HG02798 (cell line): ENCODE measurements around the gene GAD2.
"Not testable (repeated sequence)": the region's sequence is repeated elsewhere in the genome, so short reads cannot be mapped to it uniquely, and the experiment has no call there.

Source experiments
- ATAC-seq: cut with Tn5 transposase; IDR thresholded peaks from one replicate; pipeline ENCODE4 v1.9.1; 2021; ENCODE audit warnings: mild to moderate bottlenecking; ENCODE audit not compliant: unreplicated experiment, poor library complexity

The GAD2 gene

DNA sequence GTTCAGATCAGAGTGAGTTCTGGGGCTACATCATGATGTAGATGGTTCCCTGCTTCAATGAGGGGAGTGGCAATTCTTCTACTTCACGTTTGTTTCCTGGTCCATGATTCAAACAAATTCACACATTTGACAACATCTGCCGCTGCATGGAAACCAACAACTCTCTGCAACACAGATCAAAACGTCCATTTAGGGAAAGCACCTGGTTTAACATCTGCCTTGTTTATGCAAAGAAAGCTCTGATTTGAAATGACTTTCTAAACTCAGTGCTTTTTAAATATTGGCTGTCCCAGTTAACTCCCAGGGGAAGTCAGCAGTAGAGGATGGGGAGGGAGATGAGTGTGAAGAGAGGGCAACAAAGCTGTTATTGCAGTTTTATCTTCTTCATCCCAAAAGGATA lies 93.8 kb downstream of the GAD2 start:
- peak; percentile 73 for ATAC-seq

- no peak for ATAC-seq
These were observed 94.9 kb downstream of the GAD2 start for GRCh38 chr10:26311383-26311940.

DNA sequence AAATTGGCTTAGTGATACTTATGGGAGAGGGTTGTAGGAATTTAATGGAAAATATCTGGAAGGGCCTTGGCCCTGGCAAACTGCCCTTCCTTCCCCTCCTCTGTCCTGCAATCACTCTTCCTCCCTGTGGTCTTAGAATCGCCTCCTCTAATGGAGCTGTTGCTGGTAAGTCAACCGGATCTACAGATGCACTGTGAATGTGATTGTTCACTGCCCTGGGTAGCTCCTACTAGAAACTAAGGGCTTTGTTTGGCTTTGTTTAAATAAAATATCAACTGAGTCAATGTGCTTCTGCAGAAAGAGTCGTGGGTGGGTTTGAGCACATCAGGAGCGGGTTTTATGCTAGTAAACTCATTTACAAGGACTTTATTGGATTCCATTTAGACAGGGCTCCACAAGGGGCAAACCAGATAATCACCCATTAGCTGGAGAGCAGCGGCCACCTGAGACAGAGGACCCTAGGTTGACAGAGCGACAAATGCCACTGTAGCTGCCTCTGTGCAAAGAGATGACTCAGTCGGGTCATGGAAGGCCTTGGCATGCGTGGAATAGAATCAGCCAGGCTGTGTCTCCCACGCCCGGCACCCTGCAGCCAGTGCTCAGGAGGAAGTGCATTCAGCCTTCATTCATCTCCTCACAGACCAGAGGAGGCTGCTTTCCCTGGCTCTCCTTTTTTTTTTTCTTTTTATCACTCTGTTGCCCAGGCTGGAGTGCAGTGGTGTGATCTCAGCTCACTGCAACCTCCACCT lies 97.9 kb downstream of the GAD2 start:
- no peak for ATAC-seq

DNA sequence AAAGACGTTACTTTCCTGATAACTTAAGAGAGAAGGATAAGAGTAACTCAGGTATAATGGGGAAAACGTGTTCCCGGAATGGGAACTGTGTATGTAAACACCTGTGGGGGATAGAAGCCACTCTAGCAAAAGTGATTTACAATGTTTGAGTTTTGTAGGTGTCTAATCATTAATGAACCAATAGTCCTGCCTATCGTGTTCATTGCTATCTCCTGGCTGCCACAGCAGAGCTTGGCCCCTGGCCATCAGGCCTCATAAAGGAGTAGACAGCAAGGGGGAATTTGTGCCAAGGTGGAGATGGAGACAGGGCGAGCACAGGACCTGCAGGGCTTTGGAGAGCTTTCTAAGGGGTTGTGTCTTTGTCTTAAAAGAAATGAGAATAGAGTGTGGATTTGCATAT lies 102.1 kb downstream of the GAD2 start:
- ATAC-seq, result no peak

DNA sequence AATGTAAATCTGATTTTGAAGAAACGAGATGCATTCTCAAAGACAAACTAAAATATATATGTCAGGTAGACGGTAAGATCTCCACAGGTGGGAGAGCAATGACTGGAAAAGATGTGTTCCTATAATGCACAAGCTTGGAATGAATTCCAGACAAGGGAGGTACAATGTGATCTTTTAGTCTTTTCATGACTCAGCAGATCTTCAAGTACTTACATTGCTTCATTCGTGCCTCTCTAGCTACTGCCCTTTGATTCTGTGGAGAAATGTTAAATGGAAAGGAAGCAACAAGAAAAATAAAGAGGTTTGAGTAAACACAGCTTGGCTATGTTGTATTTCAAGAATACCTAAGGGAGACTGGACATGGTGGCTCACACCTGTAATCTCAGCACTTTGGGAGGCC lies 106.6 kb downstream of the GAD2 start:
- no peak for ATAC-seq

DNA sequence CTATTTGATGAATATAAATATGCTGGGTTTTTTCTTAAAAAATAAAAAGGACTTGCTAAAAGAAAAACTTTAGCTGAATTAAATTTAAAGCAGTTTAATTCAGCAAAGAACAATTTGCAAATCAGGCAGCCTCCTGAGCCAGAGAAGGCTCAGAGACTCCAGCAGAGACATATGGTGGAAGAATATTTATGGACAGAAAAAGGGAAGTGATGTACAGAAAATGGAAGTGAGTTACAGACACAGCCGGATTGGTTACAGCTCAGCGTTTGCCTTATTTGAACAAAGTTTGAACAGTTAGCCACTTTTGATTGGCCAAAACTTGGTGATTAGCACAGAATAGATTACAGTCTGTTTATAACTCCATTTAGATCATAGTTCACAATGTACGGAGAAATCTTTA lies 110.3 kb downstream of the GAD2 start:
- no peak for ATAC-seq

DNA sequence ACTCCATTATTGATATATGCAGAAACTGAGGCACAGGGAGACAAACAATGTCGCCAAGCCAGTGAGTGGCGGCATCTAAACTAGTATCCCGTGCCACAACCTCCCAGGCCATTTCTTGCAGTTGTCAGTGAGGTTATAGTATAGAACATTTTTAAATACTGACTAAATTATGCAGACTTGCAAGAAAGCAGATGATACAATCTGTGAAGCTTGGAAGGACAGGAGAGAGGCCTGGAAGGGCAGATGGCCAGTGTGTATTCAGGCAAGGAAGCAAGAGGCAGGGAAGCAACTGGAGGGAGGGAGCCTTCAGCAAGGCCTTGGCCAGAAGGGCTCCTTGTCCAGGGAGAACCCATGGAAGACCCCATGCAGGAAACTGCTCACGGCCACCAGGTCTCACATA lies 111.2 kb downstream of the GAD2 start:
- no peak for ATAC-seq

- ATAC-seq, result no peak
These were observed 114.8 kb downstream of the GAD2 start for GRCh38 chr10:26331371-26331770.

- ATAC-seq, result no peak
These were observed 117.8 kb downstream of the GAD2 start for GRCh38 chr10:26334232-26334931.

GRCh38 chr10:26334932-26335573 lies 118.5 kb downstream of the GAD2 start:
- peak; percentile 91 for ATAC-seq

DNA sequence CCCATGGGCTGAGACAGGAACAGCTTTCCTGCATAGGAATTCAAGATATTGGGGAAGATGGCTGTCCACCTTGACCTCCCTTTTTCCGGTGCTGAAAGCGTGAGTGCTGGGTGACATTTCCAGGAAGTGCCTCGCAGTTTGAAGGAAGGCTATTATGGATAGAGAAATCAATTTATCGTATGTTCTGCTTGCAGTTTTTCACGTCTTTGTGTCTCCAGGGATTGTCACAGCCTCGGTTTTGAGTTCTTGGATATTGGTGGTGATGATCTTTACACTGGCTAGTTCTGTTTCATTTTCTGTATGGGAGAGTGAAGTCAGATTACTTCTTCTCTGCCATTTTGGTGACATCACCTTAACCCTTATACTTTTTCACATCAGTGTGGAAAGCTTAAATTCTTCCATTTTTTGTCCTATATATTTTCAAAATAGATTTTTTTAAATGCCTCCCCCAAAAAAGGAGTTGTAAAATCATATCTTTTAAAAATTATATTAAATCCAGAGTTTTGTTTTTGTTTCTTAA lies 119.1 kb downstream of the GAD2 start:
- peak; percentile 54 for ATAC-seq

DNA sequence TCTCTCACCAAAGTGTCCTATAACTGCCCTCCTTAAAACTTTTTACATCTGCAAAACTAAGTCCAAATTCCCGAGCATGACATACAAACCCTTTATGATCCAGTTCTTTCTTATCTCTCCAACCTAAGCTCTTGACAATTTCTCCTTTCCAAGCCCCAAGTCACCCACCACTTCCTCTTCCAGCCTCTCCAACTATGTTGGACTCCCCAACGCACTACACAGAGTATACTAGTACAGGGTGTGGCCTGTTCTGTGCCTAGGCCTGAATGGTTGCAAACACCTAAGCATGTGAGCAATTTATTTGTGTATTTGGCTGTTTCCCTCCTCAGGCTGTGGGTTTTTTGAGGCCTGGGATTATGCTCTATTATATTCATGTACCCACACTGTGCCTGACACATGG lies 120.4 kb downstream of the GAD2 start:
- no peak for ATAC-seq

DNA sequence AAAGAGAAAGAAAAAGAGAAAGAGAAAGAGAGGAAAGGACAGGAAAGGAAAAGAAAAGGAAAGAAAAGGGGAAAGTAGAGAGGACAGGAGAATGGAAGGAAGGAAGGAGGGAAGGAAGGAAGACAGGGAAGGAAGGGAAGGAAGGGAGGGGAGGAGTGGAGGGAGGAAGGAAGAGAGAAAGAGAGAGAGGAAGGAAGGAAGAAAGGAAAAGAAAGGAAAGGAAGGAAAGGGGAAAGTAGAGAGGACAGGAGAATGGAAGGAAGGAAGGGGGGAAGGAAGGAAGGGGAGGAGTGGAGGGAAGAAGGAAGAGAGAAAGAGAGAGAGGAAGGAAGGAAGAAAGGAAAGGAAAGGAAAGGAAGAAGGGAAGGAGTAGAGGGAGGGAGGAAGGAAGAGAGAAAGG lies 125.1 kb downstream of the GAD2 start:
- ATAC-seq, result no peak

GRCh38 chr10:26348821-26349417 lies 132.3 kb downstream of the GAD2 start:
- not testable (repeated sequence) for ATAC-seq
